Measurements from ENCODE around the gene SYNGR3. TPM values are rescaled to one million over a fixed set of nuclear protein-coding genes. Genes with fewer than 3 reads are reported as not detected.
"Not testable (repeated sequence)": the region's sequence is repeated elsewhere in the genome, so short reads cannot be mapped to it uniquely, and the experiment has no call there.

The SYNGR3 gene
- total and polyA plus RNA-seq, 12 donors, result 0.15 to 2.5 (median 0.37) TPM; not detected in 2

DNA sequence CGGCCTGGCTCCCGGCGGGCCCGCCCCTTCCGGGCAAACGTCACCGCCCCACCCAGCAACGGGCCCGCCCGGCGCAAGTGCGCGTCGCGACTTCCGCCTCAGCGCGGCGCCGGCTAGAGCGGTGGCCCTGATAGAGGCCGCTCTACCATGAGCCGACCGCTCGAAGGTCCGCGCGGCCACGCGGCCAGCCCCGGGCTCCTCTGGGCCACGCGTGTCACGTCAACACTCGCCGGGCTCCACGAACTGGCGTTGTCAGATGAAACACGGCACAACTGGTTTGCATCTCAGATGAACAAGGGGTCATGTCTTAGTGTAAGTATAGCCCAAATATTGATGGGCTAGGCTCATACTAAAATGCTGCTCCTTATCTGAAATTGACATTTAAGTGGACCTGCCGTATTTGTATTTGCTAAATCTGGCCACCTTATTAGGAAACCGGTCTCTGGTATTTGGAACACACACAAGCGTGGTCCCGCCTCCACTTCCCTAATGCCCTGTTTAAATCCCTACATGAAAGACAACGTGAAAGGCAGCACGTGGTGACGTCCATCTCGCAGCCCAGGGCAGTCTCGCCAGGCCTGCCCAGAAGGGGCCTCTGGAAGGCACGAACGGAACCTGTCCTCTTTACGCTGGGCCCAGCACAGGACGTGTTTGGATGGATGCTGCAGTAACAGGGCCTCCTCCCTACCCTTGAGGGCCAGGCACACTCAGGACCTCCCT lies 20.2 kb downstream of the SYNGR3 start, which contains the start of gene ZNF598:
Gene ZNF598, minus strand, starts transcription at position 31 of the 720 bp plus-strand sequence.
- 1 to 2% methylated on average over 52 of the region's 52 CpGs for WGBS, 2 donors
- TF ChIP-seq, protein P1, sequence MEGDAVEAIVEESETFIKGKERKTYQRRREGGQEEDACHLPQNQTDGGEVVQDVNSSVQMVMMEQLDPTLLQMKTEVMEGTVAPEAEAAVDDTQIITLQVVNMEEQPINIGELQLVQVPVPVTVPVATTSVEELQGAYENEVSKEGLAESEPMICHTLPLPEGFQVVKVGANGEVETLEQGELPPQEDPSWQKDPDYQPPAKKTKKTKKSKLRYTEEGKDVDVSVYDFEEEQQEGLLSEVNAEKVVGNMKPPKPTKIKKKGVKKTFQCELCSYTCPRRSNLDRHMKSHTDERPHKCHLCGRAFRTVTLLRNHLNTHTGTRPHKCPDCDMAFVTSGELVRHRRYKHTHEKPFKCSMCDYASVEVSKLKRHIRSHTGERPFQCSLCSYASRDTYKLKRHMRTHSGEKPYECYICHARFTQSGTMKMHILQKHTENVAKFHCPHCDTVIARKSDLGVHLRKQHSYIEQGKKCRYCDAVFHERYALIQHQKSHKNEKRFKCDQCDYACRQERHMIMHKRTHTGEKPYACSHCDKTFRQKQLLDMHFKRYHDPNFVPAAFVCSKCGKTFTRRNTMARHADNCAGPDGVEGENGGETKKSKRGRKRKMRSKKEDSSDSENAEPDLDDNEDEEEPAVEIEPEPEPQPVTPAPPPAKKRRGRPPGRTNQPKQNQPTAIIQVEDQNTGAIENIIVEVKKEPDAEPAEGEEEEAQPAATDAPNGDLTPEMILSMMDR (IDR thresholded peaks at IDR 0.05), result peak in 3 of 9 donors; percentile 2 to 25 (median 20)
- no peaks in the 10 kb centered on the region for H3K27me3 ChIP-seq
- intact Hi-C loops (cut with DNase I), result loop anchor here in 2 of 10 donors (5.0 to 10.0 kb wide), 3 partner anchors 55 to 212 kb away; partner anchors contain the start of genes E4F1 (in 1 of the 2) and RAB26 (in 1 of the 2)
- peaks cover 23 to 50% (median 40%) of the 10 kb centered on the region in 9 donors for H3K4me1 ChIP-seq
- peak within 1 kb of the TSS; percentile 69 to 99 (median 90) for H3K4me3 ChIP-seq
- H3K36me3 ChIP-seq, result peaks cover 0 to 10% (median 0%) of the 10 kb centered on the region in 9 donors
- H3K27ac ChIP-seq, result peak within 1 kb of the TSS; percentile 76 to 96 (median 92)
- H3K9me3 ChIP-seq, result no peaks in the 10 kb centered on the region
- ATAC-seq (peak; percentile 94 to 98 (median 97)), DNase-seq (peak; percentile 84 to 87)

DNA sequence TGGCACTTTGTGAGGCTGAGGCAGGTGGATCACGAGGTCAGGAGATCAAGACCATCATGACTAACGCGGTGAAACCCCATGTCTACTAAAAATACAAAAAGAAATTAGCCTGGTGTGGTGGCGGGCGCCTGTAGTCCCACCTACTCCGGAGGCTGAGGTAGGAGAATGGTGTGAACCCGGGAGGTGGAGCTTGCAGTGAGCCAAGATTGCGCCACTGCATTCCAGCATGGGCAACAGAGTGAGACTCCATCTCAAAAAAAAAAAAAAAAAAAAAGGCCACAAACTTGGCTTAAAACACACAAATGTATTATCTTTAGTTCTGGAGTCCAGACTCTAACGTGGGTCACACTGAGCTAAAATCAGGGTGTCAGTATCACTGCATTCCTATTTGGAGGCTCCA lies 22.0 kb downstream of the SYNGR3 start:
- H3K27ac ChIP-seq, DNase-seq, H3K4me3 ChIP-seq, H3K9me3 ChIP-seq, ATAC-seq, H3K27me3 ChIP-seq, H3K36me3 ChIP-seq: not testable (repeated sequence)
- intact Hi-C loops (cut with DNase I), result loop anchor here in 2 of 10 donors (5.0 to 10.0 kb wide), 2 partner anchors 53 to 211 kb away; partner anchors contain the start of gene E4F1 (in 1 of the 2)
- WGBS, 2 donors, result 89 to 90% methylated on average over 9 of the region's 9 CpGs
- H3K4me1 ChIP-seq, result peaks cover 23 to 33% (median 31%) of the 10 kb centered on the region in 9 donors

DNA sequence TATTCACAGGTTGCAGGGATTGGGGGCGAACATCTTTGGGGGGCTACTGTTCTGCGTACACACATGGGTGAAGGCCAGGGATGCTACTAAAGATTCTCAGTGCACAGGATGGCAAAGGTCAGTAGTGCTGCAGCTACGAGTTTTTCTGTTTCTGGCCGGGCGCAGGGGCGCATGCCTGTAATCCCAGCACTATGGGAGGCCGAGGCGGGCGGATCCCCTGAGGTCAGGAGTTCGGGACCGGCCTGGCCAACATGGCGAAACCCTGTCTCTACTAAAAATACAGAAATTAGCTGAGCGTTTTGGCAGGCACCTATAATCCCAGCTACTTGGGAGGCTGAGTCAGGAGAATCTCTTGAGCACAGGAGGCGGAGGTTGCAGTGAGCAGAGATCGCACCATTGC lies 23.8 kb downstream of the SYNGR3 start:
- ATAC-seq (no peak), DNase-seq (no peak)
- intact Hi-C loops (cut with DNase I), result loop anchor here in 2 of 10 donors (5.0 to 10.0 kb wide), 2 partner anchors 51 to 209 kb away; partner anchors contain the start of gene E4F1 (in 1 of the 2)
- TF ChIP-seq, protein P1 (IDR thresholded peaks at IDR 0.05), result no peak
- H3K27ac ChIP-seq, result no peak overlapping the region
- H3K36me3 ChIP-seq, result no peaks in the 10 kb centered on the region
- H3K27me3 ChIP-seq, result peaks cover 0 to 22% (median 11%) of the 10 kb centered on the region in 7 donors
- 91 to 92% methylated on average over 15 of the region's 15 CpGs for WGBS, 2 donors
- no peaks in the 10 kb centered on the region for H3K9me3 ChIP-seq
- H3K4me3 ChIP-seq, result no peak overlapping the region
- H3K4me1 ChIP-seq, result peaks cover 5 to 15% (median 13%) of the 10 kb centered on the region in 9 donors

DNA sequence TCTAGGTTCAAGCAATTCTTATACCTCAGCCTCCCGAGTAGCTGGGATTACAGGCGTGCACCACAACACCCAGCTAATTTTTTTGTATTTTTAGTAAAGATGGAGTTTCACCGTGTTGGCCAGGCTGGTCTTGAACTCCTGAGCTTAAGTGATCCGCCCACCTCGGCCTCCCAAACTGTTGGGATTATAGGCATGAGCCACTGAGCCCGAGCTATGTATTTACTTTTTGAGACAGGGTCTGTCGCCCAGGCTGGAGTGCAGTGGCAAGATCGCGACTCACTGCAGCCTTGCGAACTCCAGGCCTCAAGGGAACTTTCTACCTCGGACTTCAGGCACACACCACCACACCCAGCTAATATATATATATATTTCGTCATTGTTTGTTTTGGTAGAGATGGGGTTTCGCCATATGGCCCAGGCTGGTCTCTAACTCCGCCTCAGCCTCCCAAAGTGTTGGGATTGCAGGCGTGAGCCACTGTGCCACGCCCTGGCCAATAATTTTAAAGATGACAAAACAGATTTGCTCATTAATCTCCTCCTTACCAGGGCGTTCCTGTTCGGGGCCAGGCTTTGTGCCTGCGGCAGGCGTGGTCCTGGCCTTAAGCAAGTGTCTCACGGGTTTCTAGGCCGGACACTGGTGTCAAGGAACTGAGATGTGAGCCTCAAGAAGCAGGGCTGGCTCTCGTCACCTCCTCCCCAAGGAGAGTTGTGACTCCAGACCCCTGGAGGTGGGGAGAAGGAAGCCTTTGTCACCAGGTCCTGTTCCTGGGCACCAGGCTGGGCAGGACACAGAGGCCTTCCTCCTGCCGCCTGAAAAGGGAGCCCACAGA lies 25.6 kb downstream of the SYNGR3 start:
- WGBS, 2 donors, result 88 to 94% methylated on average over 24 of the region's 24 CpGs
- Histone ChIP-seq H3K4me3 (no peak overlapping the region), H3K27me3 (peaks cover 14 to 39% (median 29%) of the 10 kb centered on the region in 7 donors), H3K36me3 (no peaks in the 10 kb centered on the region), H3K9me3 (no peaks in the 10 kb centered on the region), H3K27ac (no peak overlapping the region), H3K4me1 (peaks cover 5 to 15% (median 9%) of the 10 kb centered on the region in 9 donors)
- ATAC-seq (no peak), DNase-seq (no peak)
- intact Hi-C loops (cut with DNase I), result loop anchor here in 1 of 10 donors (10.0 kb wide), 1 partner anchor 49 kb away; no protein-coding TSS in a partner anchor
- TF ChIP-seq, protein P1 (IDR thresholded peaks at IDR 0.05), result no peak
